Esophagus squamous epithelium (tissue), 5 donors: ENCODE measurements around the gene SLC7A14. TPM values are rescaled to one million over a fixed set of nuclear protein-coding genes. Genes with fewer than 3 reads are reported as not detected.

Experiments
- DNase-seq: peaks from one replicate; lab custom pipeline; 2025; lab: John Stamatoyannopoulos, UW
- H3K27ac ChIP-seq, 4 donors: fragments of 200-600 bp; sonication (generic); one replicate each; pipeline ENCODE4 v1.5.1; 2016 to 2019; ENCODE audit warnings: mild to moderate bottlenecking in 1 of 4
- H3K27me3 ChIP-seq, 4 donors: fragments of 200-600 bp; sonication (generic); 1 replicate in 3 of 4; 2 replicates in 1 of 4; pipeline versions ENCODE4 v1.5.1 to v1.6.0; 2017 to 2021; ENCODE audit warnings: antibody characterized with exemption in 1 of 4
- H3K36me3 ChIP-seq, 3 donors: fragments of 200-600 bp; sonication (generic); one replicate each; pipeline ENCODE4 v1.5.1; 2016 to 2019
- H3K4me1 ChIP-seq, 3 donors: fragments of 200-600 bp; sonication (generic); one replicate each; pipeline ENCODE4 v1.5.1; 2017 to 2019
- H3K4me3 ChIP-seq, 4 donors: fragments of 200-600 bp; sonication (generic); 1 replicate in 3 of 4; 2 replicates in 1 of 4; pipeline ENCODE4 v1.5.1; 2016 to 2019; ENCODE audit warnings: mild to moderate bottlenecking in 2 of 4, moderate library complexity in 1 of 4
- H3K9me3 ChIP-seq, 3 donors: fragments of 200-600 bp; sonication (generic); one replicate each; pipeline ENCODE4 v1.5.1; 2016 to 2019
- POLR2A ChIP-seq, 4 donors: fragments of 450-650 bp; IDR thresholded peaks; one replicate each; pipeline ENCODE4 v1.6.1; 2017; ENCODE audit warnings: antibody characterized with exemption in 4 of 4, mild to moderate bottlenecking in 4 of 4, moderate library complexity in 3 of 4
- WGBS, 2 donors: methylation state at CpG; one replicate each; pipeline ENCODE4 v1.1.5; 2018; 5-methylcytosine and 5-hydroxymethylcytosine counted together
- intact Hi-C: fragments of 100-400 bp; cut with DNase I; formaldehyde crosslinking; loops from one replicate; pipeline ENCODE4 v1.15.0; 2022
- total RNA-seq, 4 donors: library from RNA; depleted of rRNA; stranded (reverse); fragments of >200 nt; gene quantifications; one replicate each; pipeline ENCODE4 v1.1.0, GENCODE V29; 2016
- TF ChIP-seq, protein P1 (sequence below), 6 experiments: fragments of 450-650 bp in 4 of 6; fragments of 200-600 bp in 2 of 6; sonication (generic) in 2 of 6; IDR thresholded peaks; one replicate each; pipeline ENCODE4 v1.5.1; 2016 to 2019; ENCODE audit warnings: antibody characterized with exemption in 6 of 6, mild to moderate bottlenecking in 4 of 6, moderate library complexity in 4 of 6
- donor health status: DM: yes; HTN: yes; CAD: no.

The SLC7A14 gene
- total RNA-seq, 4 donors from 2014 or later, result under 0.01 TPM; not detected in 3

DNA sequence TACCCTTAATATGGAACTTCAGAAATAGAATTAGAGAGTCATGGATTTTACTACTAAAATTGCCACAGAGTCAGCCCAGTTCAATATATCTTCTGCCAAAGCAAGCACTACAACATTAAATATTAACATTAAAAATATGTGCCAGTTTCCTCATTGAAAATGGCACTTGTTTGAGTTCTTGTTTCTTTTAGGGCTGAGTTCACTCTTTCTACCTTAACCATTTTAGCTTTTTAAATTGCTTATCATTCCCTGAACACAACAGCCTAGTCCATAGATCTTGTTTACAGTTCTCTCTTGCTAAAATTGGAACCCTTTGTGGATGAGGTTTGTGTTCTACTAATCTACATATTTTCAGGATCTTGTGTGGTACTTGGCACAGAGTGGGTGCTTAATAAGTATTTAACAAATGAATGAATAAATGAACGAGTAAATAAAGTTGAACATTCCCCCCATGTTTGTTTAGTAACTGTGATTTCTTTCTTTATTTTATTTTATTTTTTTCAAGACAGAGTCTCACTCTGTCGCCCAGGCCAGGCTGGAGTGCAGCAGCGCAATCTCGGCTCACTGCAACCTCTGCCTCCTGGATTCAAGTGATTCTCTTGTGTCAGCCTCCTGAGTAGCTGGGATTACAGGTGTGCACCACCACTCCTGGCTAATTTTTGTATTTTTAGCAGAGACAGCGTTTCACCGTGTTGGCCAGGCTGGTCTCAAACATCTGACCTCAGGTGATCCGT, 46.0 kb upstream of the SLC7A14 start:
- Histone ChIP-seq H3K27ac (no peak overlapping the region), H3K4me3 (no peak overlapping the region), H3K4me1 (no peaks in the 10 kb centered on the region), H3K36me3 (no peaks in the 10 kb centered on the region), H3K9me3 (no peaks in the 10 kb centered on the region), H3K27me3 (peaks cover 0 to 7% (median 0%) of the 10 kb centered on the region in 4 donors)
- TF ChIP-seq, protein P1, sequence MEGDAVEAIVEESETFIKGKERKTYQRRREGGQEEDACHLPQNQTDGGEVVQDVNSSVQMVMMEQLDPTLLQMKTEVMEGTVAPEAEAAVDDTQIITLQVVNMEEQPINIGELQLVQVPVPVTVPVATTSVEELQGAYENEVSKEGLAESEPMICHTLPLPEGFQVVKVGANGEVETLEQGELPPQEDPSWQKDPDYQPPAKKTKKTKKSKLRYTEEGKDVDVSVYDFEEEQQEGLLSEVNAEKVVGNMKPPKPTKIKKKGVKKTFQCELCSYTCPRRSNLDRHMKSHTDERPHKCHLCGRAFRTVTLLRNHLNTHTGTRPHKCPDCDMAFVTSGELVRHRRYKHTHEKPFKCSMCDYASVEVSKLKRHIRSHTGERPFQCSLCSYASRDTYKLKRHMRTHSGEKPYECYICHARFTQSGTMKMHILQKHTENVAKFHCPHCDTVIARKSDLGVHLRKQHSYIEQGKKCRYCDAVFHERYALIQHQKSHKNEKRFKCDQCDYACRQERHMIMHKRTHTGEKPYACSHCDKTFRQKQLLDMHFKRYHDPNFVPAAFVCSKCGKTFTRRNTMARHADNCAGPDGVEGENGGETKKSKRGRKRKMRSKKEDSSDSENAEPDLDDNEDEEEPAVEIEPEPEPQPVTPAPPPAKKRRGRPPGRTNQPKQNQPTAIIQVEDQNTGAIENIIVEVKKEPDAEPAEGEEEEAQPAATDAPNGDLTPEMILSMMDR (IDR thresholded peaks at IDR 0.05), result no peak
- TF ChIP-seq POLR2A (IDR thresholded peaks at IDR 0.05), result no peak
- intact Hi-C loops, result no loop called here
- 91 to 92% methylated on average over 7 of the region's 7 CpGs for WGBS, 2 donors
- no peak for DNase-seq

DNA sequence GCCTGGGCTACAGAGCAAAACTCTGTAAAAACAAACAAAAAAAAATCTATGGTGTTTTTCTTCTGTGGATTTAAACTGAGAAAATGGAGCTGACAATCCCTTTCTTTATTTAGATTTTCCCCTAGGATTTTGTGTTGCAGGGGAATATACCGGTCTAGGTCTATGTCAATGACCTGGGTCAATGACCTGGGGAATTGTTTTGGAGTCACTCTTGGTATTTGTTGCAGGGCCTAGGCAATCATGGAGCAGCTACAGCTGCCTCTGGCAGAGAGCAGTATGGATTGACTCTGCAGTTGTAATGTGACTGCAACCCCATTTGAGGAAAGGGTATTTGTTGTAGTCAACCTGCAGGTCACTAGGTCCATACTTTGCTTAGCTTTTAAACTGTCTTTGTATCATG, 37.6 kb upstream of the SLC7A14 start:
- intact Hi-C loops, result no loop called here
- TF ChIP-seq, protein P1 (IDR thresholded peaks at IDR 0.05), result no peak
- TF ChIP-seq POLR2A (IDR thresholded peaks at IDR 0.05), result no peak

DNA sequence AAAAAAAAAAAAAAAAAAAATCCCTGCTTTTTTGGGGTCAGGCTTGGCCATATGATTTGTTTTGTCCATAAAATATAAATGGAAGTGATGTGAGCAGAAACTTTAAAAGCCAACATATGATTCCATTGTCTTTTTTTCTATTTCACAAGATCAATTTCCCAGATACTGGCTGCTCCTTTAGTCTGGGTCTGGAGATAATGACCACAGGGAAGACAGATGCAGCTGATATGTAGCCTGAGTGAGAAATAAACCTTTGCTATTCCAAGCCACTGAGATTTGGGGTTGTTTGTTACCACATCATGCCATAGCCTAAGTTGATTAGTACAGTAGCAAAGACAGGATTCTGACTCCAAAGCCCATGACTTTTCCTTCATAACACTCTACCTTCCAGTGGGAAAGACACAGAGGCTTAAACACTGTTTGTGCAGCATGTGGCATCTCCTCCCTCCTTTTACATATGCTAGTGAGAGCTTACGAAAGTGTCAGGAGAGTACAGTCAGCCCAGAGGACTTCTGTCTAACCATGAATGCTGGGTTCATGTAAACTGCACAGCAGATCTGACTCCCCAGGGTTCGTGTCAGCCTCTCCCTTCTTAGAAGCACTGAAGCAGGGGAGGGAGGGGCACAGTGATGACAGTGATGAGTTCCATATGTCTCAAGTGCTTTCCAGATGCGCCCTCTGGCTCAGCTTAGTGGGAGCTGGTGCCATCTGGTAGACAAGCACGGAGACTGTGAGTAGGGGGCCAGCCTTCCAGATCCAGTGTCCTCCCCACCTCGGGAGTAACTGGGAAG, 36.7 kb upstream of the SLC7A14 start:
- no peak overlapping the region for H3K27ac ChIP-seq
- peaks cover 0 to 10% (median 0%) of the 10 kb centered on the region in 4 donors for H3K27me3 ChIP-seq
- intact Hi-C loops, result no loop called here
- no peak for DNase-seq
- WGBS, 2 donors, result 44 to 67% methylated on average over 1 to 4 of the region's 5 CpGs
- H3K36me3 ChIP-seq, result no peaks in the 10 kb centered on the region
- H3K4me3 ChIP-seq, result no peak overlapping the region
- peaks cover 0 to 9% (median 0%) of the 10 kb centered on the region in 3 donors for H3K9me3 ChIP-seq
- H3K4me1 ChIP-seq, result no peaks in the 10 kb centered on the region
- TF ChIP-seq, protein P1 (IDR thresholded peaks at IDR 0.05), result no peak
- no peak for TF ChIP-seq POLR2A (IDR thresholded peaks at IDR 0.05)

More for the DNA sequence above, 37.6 kb upstream of the SLC7A14 start:
- Histone ChIP-seq H3K36me3 (no peaks in the 10 kb centered on the region), H3K4me3 (no peak overlapping the region), H3K4me1 (no peaks in the 10 kb centered on the region), H3K9me3 (peaks cover 0 to 9% (median 0%) of the 10 kb centered on the region in 3 donors), H3K27me3 (peaks cover 0 to 10% (median 0%) of the 10 kb centered on the region in 4 donors), H3K27ac (no peak overlapping the region)
- WGBS, 2 donors, result 0 to 85% methylated on average over 1 of the region's 1 CpG
- DNase-seq, result no peak

DNA sequence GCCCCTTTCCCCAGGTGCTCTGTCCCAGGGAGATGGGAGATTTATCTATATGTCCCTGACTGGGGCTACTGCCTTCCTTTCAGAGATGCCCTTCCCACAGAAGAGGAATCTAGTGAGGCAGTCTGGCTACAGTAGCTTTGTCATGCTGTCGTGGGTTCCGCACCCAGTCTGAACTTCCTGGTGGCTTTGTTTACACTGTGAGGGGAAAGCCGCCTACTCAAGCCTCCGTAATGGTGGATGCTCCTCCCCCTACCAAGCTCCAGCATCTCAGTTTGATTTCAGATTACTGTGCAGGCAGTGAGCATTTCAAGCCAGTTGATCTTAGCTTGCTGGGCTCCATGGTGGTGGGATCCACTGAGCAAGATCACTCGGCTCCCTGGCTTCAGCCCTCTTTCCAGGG, 35.4 kb upstream of the SLC7A14 start:
- no peak for DNase-seq
- TF ChIP-seq POLR2A (IDR thresholded peaks at IDR 0.05), result no peak
- TF ChIP-seq, protein P1 (IDR thresholded peaks at IDR 0.05), result no peak
- H3K36me3 ChIP-seq, result no peaks in the 10 kb centered on the region
- peaks cover 0 to 12% (median 0%) of the 10 kb centered on the region in 3 donors for H3K9me3 ChIP-seq
- no peaks in the 10 kb centered on the region for H3K4me1 ChIP-seq
- H3K4me3 ChIP-seq, result no peak overlapping the region
- intact Hi-C loops, result no loop called here
- no CpG with 5 or more reads among the region's 5 CpGs for WGBS, 2 donors
- peaks cover 0 to 10% (median 0%) of the 10 kb centered on the region in 4 donors for H3K27me3 ChIP-seq
- H3K27ac ChIP-seq, result no peak overlapping the region
